ENCODE data around the gene FCHSD2. TPM values are rescaled to one million over a fixed set of nuclear protein-coding genes. Genes with fewer than 3 reads are reported as not detected.

FCHSD2 gene
- total and polyA plus RNA-seq, 2 of the 8 experiments (the other 6 are each of a cell fraction or from before 2014, with no cell fraction given) = 4.1 to 7.8 TPM

DNA sequence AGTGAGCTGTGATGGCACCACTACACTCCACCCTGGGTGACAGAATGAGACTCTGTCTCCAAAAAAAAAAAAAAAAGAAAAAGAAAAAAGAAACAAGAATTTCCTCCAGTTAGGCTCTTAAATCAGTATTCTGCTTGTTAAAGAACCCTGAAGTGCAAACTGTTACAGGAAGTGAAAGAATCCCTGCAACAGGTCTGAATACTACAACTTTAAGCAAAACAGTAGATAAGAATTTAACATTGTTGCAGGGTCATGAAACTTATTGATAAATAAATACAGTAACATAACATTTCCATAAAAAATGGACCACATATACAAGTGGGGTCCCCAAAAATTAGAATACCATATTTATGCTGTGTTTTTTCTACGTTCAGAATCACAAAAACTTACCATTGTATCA lies 35.8 kb downstream of the FCHSD2 start (continued):
- TF ChIP-seq CHD7 (IDR thresholded peaks at IDR 0.05; ENCODE audit: insufficient replicate concordance, low read length) (no peak), JUN (IDR thresholded peaks at IDR 0.05; ENCODE audit: low read depth, low read length) (no peak), RNF2 (IDR thresholded peaks at IDR 0.05; ENCODE audit: borderline replicate concordance, low read depth, low read length, missing control alignments, poor library complexity, severe bottlenecking) (no peak), RAD21 (IDR thresholded peaks at IDR 0.05 in 1 of 2, conservative IDR thresholded peaks at IDR 0.05 in 1 of 2; ENCODE audit: low read depth in 2 of 2, low read length in 2 of 2) (no peak), MAFK (IDR thresholded peaks at IDR 0.05; ENCODE audit: low read depth, low read length) (no peak), CEBPB (IDR thresholded peaks at IDR 0.05; ENCODE audit: low read depth, low read length) (no peak)
